CD4-positive, CD25-positive, alpha-beta regulatory T cell (primary cell): ENCODE results near the gene NRF1. TPM values are rescaled to one million over a fixed set of nuclear protein-coding genes. Genes with fewer than 3 reads are reported as not detected.

Experiments
- ATAC-seq, 2 donors: fragments of 150-1000 bp; cut with Tn5 transposase; one replicate each; pipeline ENCODE4 v1.10.0; 2021; ENCODE audit warnings: low read depth in 2 of 2, moderate number of reproducible peaks in 2 of 2, moderate library complexity in 1 of 2
- DNase-seq, 3 donors: peaks; one replicate each; pipeline versions ENCODE4 v3.0.0 to v3.0.0-alpha.2; 2012 to 2022; ENCODE audit warnings: mixed read lengths in 1 of 3
- H3K27ac ChIP-seq: one replicate; pipeline ENCODE4 v1.7.0; 2013; ENCODE audit warnings: mild to moderate bottlenecking, low read length; ENCODE audit not compliant: insufficient read depth, poor library complexity, severe bottlenecking
- H3K27me3 ChIP-seq: one replicate; pipeline ENCODE4 v1.7.0; 2013; ENCODE audit warnings: low read length; ENCODE audit not compliant: control insufficient read depth, insufficient read depth
- H3K36me3 ChIP-seq: one replicate; pipeline ENCODE4 v1.7.0; 2013; ENCODE audit warnings: mild to moderate bottlenecking, low read length, moderate library complexity; ENCODE audit not compliant: control insufficient read depth, insufficient read depth
- H3K4me1 ChIP-seq: 2 replicates; pipeline ENCODE4 v1.7.0; 2013; ENCODE audit warnings: mild to moderate bottlenecking, low read length; ENCODE audit not compliant: insufficient read depth, control insufficient read depth, poor library complexity, severe bottlenecking
- H3K4me3 ChIP-seq: one replicate; pipeline ENCODE4 v1.7.0; 2013; ENCODE audit warnings: low read depth, mild to moderate bottlenecking, low read length, moderate library complexity
- H3K9me3 ChIP-seq, 2 experiments: 1 replicate in 1 of 2; 2 replicates in 1 of 2; pipeline ENCODE4 v1.7.0; 2013; ENCODE audit warnings: low read length in 2 of 2, mild to moderate bottlenecking in 1 of 2, moderate library complexity in 1 of 2; ENCODE audit not compliant: control insufficient read depth in 2 of 2
- H3K27ac Mint-ChIP-seq, 3 donors: one replicate each; pipeline ENCODE4 v1.8.0; 2020 to 2022; ENCODE audit warnings: mild to moderate bottlenecking in 3 of 3, mixed read lengths in 3 of 3, moderate library complexity in 2 of 3
- H3K27me3 Mint-ChIP-seq: one replicate; pipeline ENCODE4 v1.8.0; 2022; ENCODE audit warnings: mild to moderate bottlenecking, mixed read lengths
- H3K36me3 Mint-ChIP-seq: one replicate; pipeline ENCODE4 v1.8.0; 2020; ENCODE audit warnings: mixed read lengths
- H3K4me1 Mint-ChIP-seq, 4 donors: one replicate each; pipeline ENCODE4 v1.8.0; 2020 to 2022; ENCODE audit warnings: mixed read lengths in 4 of 4, mild to moderate bottlenecking in 1 of 4
- H3K4me3 Mint-ChIP-seq, 4 donors: one replicate each; pipeline ENCODE4 v1.8.0; 2020 to 2022; ENCODE audit warnings: mild to moderate bottlenecking in 4 of 4, mixed read lengths in 4 of 4, moderate library complexity in 3 of 4
- H3K9me3 Mint-ChIP-seq, 7 donors: one replicate each; pipeline ENCODE4 v1.8.0; 2020 to 2022; ENCODE audit warnings: mixed read lengths in 7 of 7, mild to moderate bottlenecking in 3 of 7, moderate library complexity in 2 of 7
- polyA plus RNA-seq, 4 donors: library from polyadenylated mRNA; unstranded; fragments of 300-500 nt; fragmentation: Illumina TruSeq; gene quantifications; one replicate each; pipeline ENCODE4 v1.2.3, GENCODE V29; 2021
- total RNA-seq: library from RNA; stranded (reverse); gene quantifications from one replicate; pipeline ENCODE4 v1.2.3, GENCODE V29; 2022

The NRF1 gene
- total and polyA plus RNA-seq, 5 donors from 2014 or later = 19.6 to 42.5 (median 26.3) TPM

DNA sequence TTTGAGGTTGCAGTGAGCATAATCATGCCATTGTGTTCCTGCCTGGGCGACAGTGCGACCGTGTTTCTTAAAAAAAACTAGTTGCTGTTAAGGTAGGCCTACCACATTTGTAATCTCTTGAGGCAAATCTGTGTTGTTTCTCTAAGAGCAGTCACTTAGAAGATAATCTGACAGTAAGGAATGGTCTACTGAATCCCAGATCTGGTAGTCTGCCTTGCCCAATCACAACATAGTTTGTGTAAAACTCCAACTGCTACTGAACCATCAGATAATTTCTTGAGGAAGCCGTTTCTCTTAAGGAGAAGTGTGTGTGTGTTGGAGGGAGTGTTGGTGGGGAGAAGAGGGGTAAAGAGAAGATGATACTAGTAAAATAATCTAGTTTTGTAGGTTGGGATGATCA is 5.0 kb downstream of the NRF1 start:
- peaks cover 49% of the 10 kb centered on the region for H3K4me1 ChIP-seq
- H3K27me3 Mint-ChIP-seq = no peaks in the 10 kb centered on the region
- no peak overlapping the region for H3K27ac ChIP-seq
- peak overlapping the region in 2 of 3 donors; percentile 17 to 53 for H3K27ac Mint-ChIP-seq
- peaks cover 34 to 88% (median 58%) of the 10 kb centered on the region in 4 donors for H3K4me1 Mint-ChIP-seq
- no peaks in the 10 kb centered on the region for H3K27me3 ChIP-seq
- peaks cover 7% of the 10 kb centered on the region for H3K36me3 Mint-ChIP-seq
- no peaks in the 10 kb centered on the region for H3K9me3 ChIP-seq
- DNase-seq (no peak), ATAC-seq (no peak)
- H3K36me3 ChIP-seq = no peaks in the 10 kb centered on the region
- no peak overlapping the region for H3K4me3 ChIP-seq
- H3K9me3 Mint-ChIP-seq = no peaks in the 10 kb centered on the region
- peak overlapping the region in 3 of 4 donors; percentile 11 to 54 (median 31) for H3K4me3 Mint-ChIP-seq

DNA sequence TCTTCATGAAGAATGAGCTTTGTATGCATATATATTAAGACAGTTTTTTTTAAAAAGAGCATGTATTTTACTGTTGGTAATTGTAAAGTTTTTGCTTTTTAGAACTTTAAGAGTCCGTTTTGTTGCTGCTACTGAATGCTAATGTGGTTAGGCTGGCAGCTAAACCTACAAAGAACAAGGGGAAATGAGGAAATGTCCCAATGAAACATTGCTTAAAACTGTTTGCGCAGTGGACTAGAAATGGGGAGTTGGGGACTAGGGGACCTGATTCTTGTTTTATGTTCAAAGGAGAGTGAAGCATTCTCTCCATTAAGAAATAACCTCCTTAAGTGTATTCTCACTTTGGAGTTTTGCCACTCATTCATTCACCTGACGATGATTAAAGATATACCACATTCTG is 5.7 kb downstream of the NRF1 start:
- Mint-ChIP-seq H3K36me3 (peaks cover 7% of the 10 kb centered on the region), H3K4me3 (peak overlapping the region in 2 of 4 donors; percentile 11 to 54), H3K27me3 (no peaks in the 10 kb centered on the region), H3K4me1 (peaks cover 34 to 93% (median 59%) of the 10 kb centered on the region in 4 donors), H3K9me3 (no peaks in the 10 kb centered on the region), H3K27ac (peak overlapping the region in 1 of 3 donors; percentile 45)
- Histone ChIP-seq H3K9me3 (no peaks in the 10 kb centered on the region), H3K36me3 (no peaks in the 10 kb centered on the region), H3K4me3 (peak overlapping the region; percentile 28), H3K27me3 (no peaks in the 10 kb centered on the region), H3K27ac (no peak overlapping the region), H3K4me1 (peaks cover 49% of the 10 kb centered on the region)
- DNase-seq (no peak), ATAC-seq (no peak)

DNA sequence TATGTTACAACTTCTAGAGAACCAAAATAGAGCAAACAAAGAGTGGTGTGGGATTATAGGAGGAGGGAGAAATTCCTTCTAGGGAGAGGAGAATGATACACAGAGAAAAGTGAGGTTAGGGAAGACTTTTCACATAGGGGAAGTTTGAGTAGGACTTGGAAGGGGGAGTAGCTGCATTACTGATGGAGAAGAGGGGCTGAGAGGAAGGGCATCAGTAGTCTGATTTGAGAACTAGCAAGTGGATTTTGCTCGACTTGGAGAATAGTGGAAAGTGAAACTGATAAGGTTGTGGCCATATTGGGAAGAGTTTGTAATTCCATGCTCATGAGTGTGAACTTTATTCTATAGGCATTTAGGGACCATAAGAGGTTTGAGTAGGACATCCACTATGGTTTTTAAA is 6.1 kb downstream of the NRF1 start:
- Mint-ChIP-seq H3K4me1 (peaks cover 33 to 92% (median 59%) of the 10 kb centered on the region in 4 donors), H3K27ac (peak overlapping the region in 1 of 3 donors; percentile 21), H3K36me3 (peaks cover 7% of the 10 kb centered on the region), H3K4me3 (peak overlapping the region in 2 of 4 donors; percentile 11 to 54), H3K27me3 (no peaks in the 10 kb centered on the region), H3K9me3 (no peaks in the 10 kb centered on the region)
- no peaks in the 10 kb centered on the region for H3K9me3 ChIP-seq
- H3K4me1 ChIP-seq = peaks cover 45% of the 10 kb centered on the region
- DNase-seq = no peak
- H3K27me3 ChIP-seq = no peaks in the 10 kb centered on the region
- H3K4me3 ChIP-seq = no peak overlapping the region
- ATAC-seq = no peak
- no peaks in the 10 kb centered on the region for H3K36me3 ChIP-seq
- no peak overlapping the region for H3K27ac ChIP-seq

DNA sequence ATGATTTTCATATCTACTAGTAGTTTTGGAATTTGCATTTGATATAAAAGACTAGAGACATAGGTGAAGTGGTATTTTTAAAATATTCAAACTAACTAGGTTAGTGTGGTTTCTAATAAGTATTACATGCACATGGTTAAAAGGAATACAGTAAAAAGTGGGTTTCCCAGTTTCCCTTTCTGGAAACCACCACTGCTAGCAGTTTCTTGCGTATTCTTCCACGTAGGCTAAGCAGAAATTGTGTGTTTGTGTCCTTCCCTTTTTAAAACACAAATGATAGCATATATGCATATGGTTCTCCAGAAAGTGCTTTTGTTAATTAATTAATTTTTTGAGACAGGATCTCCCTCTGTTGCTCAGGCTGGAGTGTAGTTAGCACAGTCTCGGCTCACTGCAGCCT is 15.4 kb downstream of the NRF1 start:
- Mint-ChIP-seq H3K36me3 (peaks cover 10% of the 10 kb centered on the region), H3K27me3 (no peaks in the 10 kb centered on the region), H3K4me1 (peaks cover 43 to 75% (median 45%) of the 10 kb centered on the region in 4 donors), H3K27ac (no peak overlapping the region), H3K9me3 (no peaks in the 10 kb centered on the region), H3K4me3 (no peak overlapping the region)
- Histone ChIP-seq H3K4me3 (no peak overlapping the region), H3K36me3 (no peaks in the 10 kb centered on the region), H3K9me3 (no peaks in the 10 kb centered on the region), H3K27me3 (no peaks in the 10 kb centered on the region), H3K4me1 (no peaks in the 10 kb centered on the region), H3K27ac (no peak overlapping the region)
- ATAC-seq (no peak), DNase-seq (no peak)

DNA sequence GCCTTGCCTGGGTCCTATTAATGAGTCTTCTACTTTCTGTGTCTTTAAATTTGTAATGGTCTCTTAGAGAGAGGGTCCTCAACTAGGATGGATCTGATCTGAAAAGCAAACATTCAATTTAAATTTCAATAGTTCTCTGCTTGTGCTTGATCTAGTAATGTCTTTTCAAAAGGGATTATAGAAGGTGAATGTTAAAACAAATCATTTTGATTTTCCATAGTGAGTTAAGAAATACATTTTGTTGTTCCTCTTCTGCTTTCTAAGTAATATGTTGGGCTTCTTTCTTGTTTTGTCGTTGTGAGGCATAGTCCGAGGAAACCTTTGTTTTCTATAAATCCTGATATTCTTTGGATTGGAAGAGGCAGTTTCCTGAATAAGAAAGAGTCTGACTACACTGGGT is 18.8 kb downstream of the NRF1 start:
- H3K27ac Mint-ChIP-seq = no peak overlapping the region
- no peaks in the 10 kb centered on the region for H3K9me3 ChIP-seq
- no peaks in the 10 kb centered on the region for H3K36me3 ChIP-seq
- no peak overlapping the region for H3K4me3 Mint-ChIP-seq
- H3K4me3 ChIP-seq = no peak overlapping the region
- H3K27me3 ChIP-seq = no peaks in the 10 kb centered on the region
- DNase-seq (no peak), ATAC-seq (no peak)
- no peaks in the 10 kb centered on the region for H3K9me3 Mint-ChIP-seq
- no peaks in the 10 kb centered on the region for H3K27me3 Mint-ChIP-seq
- peaks cover 7% of the 10 kb centered on the region for H3K36me3 Mint-ChIP-seq
- H3K4me1 Mint-ChIP-seq = peaks cover 42 to 67% (median 49%) of the 10 kb centered on the region in 4 donors
- no peak overlapping the region for H3K27ac ChIP-seq
- no peaks in the 10 kb centered on the region for H3K4me1 ChIP-seq

DNA sequence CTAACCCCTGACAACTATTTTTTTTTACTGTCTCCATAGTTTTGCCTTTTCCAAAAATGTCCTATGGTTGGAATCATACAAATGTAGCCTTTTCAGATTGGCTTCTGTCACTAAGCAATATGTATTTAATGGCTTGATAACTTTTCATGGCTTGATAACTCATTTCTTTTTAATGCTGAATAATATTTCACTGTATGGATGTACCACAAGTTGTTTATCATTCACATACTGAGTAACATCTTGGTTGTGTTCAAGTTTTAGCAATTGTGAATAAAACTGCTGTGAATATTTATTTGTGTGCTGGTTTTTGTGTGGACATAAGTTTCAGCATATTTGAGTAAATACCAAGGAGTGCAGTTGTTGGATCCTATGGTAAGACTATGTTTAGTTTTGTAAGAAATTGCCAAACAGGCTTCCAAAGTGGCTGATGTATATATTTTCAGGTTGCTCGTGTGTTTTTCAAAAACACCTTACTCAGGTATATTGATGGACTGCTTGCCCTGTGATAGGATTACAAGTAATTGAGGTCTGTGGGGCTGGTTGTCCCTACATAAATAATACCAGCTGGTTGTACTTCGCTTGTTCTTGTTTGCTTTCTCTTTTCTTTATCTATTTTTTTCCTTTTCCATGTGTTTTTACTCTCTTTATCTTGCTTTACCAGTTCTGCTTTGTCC is 23.0 kb downstream of the NRF1 start:
- Mint-ChIP-seq H3K4me1 (peaks cover 46 to 61% (median 52%) of the 10 kb centered on the region in 4 donors), H3K27ac (peak overlapping the region in 1 of 3 donors; percentile 57)
- no peak overlapping the region for H3K27ac ChIP-seq

GRCh38 chr7:129635300-129636029 is 23.9 kb downstream of the NRF1 start:
- H3K4me1 Mint-ChIP-seq = peaks cover 39 to 58% (median 51%) of the 10 kb centered on the region in 4 donors
- peaks cover 3% of the 10 kb centered on the region for H3K36me3 Mint-ChIP-seq
- no peak overlapping the region for H3K27ac ChIP-seq
- no peak overlapping the region for H3K4me3 ChIP-seq
- H3K4me1 ChIP-seq = no peaks in the 10 kb centered on the region
- peak; percentile 91 to 93 for ATAC-seq
- H3K9me3 ChIP-seq = no peaks in the 10 kb centered on the region
- H3K4me3 Mint-ChIP-seq = no peak overlapping the region
- no peaks in the 10 kb centered on the region for H3K27me3 ChIP-seq
- no peaks in the 10 kb centered on the region for H3K9me3 Mint-ChIP-seq
- H3K27me3 Mint-ChIP-seq = no peaks in the 10 kb centered on the region
- H3K27ac Mint-ChIP-seq = peak overlapping the region in 1 of 3 donors; percentile 57
- no peaks in the 10 kb centered on the region for H3K36me3 ChIP-seq
- DNase-seq = peak; percentile 41 to 81 (median 66)

More for the DNA sequence above, 23.0 kb downstream of the NRF1 start:
- Mint-ChIP-seq H3K9me3 (no peaks in the 10 kb centered on the region), H3K36me3 (peaks cover 3% of the 10 kb centered on the region), H3K4me3 (peak overlapping the region in 1 of 4 donors; percentile 45), H3K27me3 (no peaks in the 10 kb centered on the region)
- Histone ChIP-seq H3K4me3 (no peak overlapping the region), H3K9me3 (no peaks in the 10 kb centered on the region), H3K36me3 (no peaks in the 10 kb centered on the region), H3K27me3 (no peaks in the 10 kb centered on the region), H3K4me1 (no peaks in the 10 kb centered on the region)
- DNase-seq (no peak), ATAC-seq (no peak)
